HEK293T (cell line): Measurements from ENCODE around the gene PLXNA2.

Experiments
- FOXK2 ChIP-seq: fragments of 450-650 bp; IDR thresholded peaks from 2 replicates; pipeline ENCODE4 v1.6.1; 2016; ENCODE audit warnings: mild to moderate bottlenecking
- NFRKB ChIP-seq: fragments of 450-650 bp; IDR thresholded peaks from 2 replicates; pipeline ENCODE4 v1.6.1; 2016; ENCODE audit warnings: mild to moderate bottlenecking, moderate library complexity
- SP1 ChIP-seq: fragments of 450-650 bp; IDR thresholded peaks from 2 replicates; pipeline ENCODE4 v1.6.1; 2017
- ZNF384 ChIP-seq: fragments of 450-650 bp; IDR thresholded peaks from 2 replicates; pipeline ENCODE4 v1.6.1; 2016
- TF ChIP-seq, protein P1 (sequence below): fragments of 450-650 bp; IDR thresholded peaks from 2 replicates; pipeline ENCODE4 v1.6.1; 2016

DNA sequence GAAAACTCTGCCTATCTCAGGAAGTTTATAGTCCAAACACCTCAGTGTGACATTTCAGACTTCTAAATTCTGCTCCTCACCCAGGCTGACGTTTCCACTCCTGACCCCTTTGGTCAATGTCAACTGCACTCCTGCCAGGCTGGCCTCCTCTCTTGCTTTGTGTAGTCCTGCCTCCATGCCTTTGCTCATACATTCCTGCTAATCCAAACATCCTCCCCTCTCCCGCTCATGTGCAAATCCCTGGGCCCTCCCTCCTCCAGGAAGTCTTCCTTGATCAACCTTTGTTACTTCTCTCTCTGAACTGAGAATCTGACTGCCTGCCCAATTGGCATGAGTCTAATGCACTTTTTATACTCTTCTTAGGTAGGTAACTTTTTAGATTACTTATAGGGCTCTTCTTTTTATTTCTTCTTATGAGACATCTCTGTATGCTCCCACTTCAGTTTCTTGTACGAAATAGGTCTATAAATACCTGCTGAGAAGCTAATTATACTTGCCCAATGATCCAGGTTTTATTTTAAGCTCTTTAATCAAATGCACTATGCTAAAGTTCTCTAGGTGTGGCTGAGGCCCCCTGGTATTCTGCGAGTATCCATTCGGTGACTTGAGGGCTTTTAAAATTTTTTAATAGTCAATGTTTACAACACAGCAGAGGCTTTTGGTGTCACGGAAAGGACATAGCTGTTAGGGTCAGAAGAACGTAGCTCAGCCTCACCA lies 128.1 kb downstream of the PLXNA2 start:
- TF ChIP-seq SP1 = no peak
- no peak for TF ChIP-seq NFRKB
- no peak for TF ChIP-seq FOXK2
- no peak for TF ChIP-seq ZNF384
- TF ChIP-seq, protein P1, sequence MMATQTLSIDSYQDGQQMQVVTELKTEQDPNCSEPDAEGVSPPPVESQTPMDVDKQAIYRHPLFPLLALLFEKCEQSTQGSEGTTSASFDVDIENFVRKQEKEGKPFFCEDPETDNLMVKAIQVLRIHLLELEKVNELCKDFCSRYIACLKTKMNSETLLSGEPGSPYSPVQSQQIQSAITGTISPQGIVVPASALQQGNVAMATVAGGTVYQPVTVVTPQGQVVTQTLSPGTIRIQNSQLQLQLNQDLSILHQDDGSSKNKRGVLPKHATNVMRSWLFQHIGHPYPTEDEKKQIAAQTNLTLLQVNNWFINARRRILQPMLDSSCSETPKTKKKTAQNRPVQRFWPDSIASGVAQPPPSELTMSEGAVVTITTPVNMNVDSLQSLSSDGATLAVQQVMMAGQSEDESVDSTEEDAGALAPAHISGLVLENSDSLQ = no peak
